GM23248 (cell line): ENCODE measurements around the gene TMEM59L.

Experiments used
- EZH2 ChIP-seq: fragments of 200-600 bp; sonication (generic); IDR thresholded peaks from 2 replicates; pipeline ENCODE4 v1.6.1; 2018; ENCODE audit warnings: antibody characterized with exemption, mild to moderate bottlenecking; ENCODE audit not compliant: insufficient read depth, poor library complexity, severe bottlenecking
- EZH2phosphoT487 ChIP-seq: fragments of 200-600 bp; sonication (generic); IDR thresholded peaks from 2 replicates; pipeline ENCODE4 v1.6.1; 2018; ENCODE audit warnings: antibody characterized with exemption, moderate library complexity, mild to moderate bottlenecking, low read depth; ENCODE audit not compliant: insufficient read depth

DNA sequence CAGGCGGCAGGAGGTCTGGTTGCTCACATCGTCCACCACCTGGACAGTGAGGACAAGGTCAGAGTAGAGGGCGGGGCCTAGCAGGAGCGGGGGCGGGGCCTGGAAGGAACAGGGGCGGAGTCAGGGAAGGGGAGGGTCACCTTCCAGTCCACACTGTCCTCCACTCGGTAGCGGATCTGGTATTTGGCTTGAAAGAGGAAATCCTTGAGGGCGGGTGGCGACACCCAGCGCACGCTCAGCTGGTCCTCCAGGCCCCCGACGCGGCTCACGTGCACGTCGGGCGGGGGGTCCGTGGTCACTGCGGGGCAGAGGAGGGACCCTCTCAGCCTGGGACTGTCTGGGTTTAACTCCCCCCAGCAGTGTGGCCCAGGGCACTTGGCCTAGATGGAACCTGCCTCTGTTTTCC, 15.9 kb upstream of the TMEM59L start:
- TF ChIP-seq EZH2, result no peak
- no peak for TF ChIP-seq EZH2phosphoT487
